ENCODE measurements around the gene ERRFI1. TPM values are rescaled to one million over a fixed set of nuclear protein-coding genes. Genes with fewer than 3 reads are reported as not detected.

Gene ERRFI1
- total RNA-seq, 1 experiment from 2014 or later = 229 TPM

DNA sequence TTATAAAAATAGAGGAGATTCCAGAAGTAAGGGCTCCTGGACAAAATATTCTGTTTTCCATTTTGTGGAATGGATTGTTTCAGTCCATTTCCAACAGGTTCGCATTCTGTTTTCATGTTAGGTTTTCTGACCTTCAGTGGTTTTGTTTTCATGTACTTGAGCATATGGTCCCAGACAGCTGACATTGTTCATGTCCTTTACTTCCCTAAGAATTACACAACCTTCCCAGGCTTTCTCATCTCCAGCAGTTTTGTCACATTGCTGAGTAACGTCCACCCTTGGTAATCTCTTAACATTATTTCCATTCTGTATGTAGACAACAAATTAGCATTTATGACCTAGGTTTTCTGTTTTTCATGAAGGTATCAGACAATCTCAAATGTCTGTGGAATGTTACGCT is 21.0 kb upstream of the ERRFI1 start:
- peak; percentile 28 for DNase-seq (ENCODE audit: low spot score)
- in situ Hi-C loops (cut with HindIII; ENCODE audit: low sequenced_read_pairs) = no loop called here

DNA sequence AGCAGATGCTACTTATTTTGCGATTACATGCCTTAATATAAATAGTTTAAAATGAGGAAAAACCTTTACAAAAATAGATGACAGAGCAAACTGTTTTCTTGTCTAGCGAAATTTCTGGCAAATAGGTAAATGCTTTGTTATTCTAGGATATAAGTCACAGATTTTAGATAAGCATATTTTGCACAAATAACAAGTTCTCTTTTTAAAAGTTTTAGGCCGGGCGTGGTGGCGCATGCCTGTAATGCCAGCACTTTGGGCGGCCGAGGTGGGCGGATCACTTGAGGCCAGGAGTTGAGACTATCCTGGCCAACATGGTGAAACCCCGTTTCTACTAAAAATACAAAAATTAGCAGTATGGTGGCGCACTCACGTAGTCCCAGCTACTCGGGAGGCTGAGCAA is 20.3 kb upstream of the ERRFI1 start:
- in situ Hi-C loops (cut with HindIII; ENCODE audit: low sequenced_read_pairs) = no loop called here
- no peak for DNase-seq (ENCODE audit: low spot score)

DNA sequence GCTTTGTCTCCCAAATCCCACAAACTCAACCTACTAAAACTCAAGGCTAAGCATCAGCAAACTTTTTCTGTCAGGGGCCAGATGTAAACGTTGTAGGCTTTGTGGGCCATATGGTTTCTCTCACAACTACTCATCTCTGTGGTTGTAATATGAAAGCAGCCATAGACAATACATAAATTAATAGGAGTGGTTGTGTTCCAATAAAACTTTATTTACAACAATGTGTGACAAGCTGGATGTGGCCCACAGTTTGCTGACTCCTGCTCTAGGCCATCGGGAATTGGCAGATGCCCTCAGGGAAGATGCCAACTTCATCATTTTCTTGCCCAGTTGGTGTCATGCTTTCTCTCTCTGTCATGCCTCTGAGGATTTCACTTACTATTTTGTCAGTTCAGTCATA is 17.5 kb upstream of the ERRFI1 start:
- in situ Hi-C loops (cut with HindIII; ENCODE audit: low sequenced_read_pairs) = no loop called here
- no peak for DNase-seq (ENCODE audit: low spot score)

DNA sequence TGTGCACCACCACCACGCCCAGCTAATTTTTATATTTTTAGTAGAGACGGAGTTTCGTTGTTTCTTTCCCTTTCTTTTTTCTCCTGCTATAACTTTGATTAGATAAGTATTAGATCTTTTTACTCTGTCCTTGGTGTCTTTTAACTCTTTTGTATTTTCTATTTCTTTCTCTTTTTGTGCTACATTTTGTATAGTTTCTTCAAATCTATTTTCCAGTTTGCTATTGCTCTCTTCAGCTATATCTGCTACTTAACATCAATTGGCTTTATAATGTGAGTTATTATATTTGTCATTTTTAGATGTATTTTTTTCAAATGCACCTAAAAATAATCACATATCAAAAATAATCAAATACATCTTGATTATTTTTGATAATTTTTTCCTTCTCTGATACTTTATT is 16.0 kb upstream of the ERRFI1 start:
- no peak for DNase-seq (ENCODE audit: low spot score)
- in situ Hi-C loops (cut with HindIII; ENCODE audit: low sequenced_read_pairs) = no loop called here

- DNase-seq (ENCODE audit: low spot score) = no peak
Observed at GRCh38 chr1:8040586-8040985, 14.5 kb upstream of the ERRFI1 start.

DNA sequence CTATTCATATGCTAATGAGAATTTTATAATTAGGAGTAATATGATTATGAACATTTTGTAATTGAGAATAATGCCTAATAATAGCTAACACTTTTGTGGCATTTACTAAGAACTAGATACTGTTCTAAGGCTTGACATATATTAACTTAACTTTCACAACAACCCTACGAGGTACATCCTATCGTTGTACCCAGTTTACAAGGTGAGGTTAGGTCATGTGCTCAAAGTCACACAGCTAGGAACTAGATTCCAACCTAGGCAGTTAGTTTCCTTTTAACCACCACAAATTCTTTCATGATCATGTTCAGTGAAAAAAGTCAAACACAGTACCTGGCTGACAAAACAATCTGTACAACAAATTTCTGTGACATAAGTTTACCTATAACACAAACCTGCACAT is 13.0 kb upstream of the ERRFI1 start:
- no peak for DNase-seq (ENCODE audit: low spot score)
- in situ Hi-C loops (cut with HindIII; ENCODE audit: low sequenced_read_pairs) = loop anchor here (10.0 kb wide), 1 partner anchor 166 kb away; no protein-coding TSS in a partner anchor

More at GRCh38 chr1:8040586-8040985, 14.5 kb upstream of the ERRFI1 start:
- in situ Hi-C loops (cut with HindIII; ENCODE audit: low sequenced_read_pairs) = no loop called here

DNA sequence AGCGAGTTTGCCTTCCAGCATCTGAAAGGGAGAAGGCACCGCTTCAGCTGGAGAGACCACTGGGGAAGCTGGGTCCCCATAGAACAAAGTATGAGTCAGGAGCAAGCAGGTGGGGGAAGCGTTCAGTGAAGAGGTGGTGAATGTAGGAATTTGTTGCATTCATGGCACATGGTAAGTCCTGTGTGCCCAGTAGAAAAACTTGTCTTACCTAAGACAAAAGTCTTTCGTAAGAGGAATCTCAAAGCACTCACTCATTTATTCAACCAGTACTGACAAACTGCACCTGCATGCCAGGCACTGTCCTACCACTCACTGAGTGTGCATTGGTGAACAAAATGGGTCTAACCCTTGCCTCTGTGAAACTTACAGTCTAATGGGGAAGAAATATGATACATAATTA is 9.2 kb upstream of the ERRFI1 start:
- in situ Hi-C loops (cut with HindIII; ENCODE audit: low sequenced_read_pairs) = loop anchor here (10.0 kb wide), 1 partner anchor 170 kb away; no protein-coding TSS in a partner anchor

GRCh38 chr1:8033322-8033721 is 7.2 kb upstream of the ERRFI1 start:
- no peak for DNase-seq (ENCODE audit: low spot score)
- in situ Hi-C loops (cut with HindIII; ENCODE audit: low sequenced_read_pairs) = loop anchor here (10.0 kb wide), 1 partner anchor 171 kb away; no protein-coding TSS in a partner anchor

More for the DNA sequence above, 9.2 kb upstream of the ERRFI1 start:
- no peak for DNase-seq (ENCODE audit: low spot score)

DNA sequence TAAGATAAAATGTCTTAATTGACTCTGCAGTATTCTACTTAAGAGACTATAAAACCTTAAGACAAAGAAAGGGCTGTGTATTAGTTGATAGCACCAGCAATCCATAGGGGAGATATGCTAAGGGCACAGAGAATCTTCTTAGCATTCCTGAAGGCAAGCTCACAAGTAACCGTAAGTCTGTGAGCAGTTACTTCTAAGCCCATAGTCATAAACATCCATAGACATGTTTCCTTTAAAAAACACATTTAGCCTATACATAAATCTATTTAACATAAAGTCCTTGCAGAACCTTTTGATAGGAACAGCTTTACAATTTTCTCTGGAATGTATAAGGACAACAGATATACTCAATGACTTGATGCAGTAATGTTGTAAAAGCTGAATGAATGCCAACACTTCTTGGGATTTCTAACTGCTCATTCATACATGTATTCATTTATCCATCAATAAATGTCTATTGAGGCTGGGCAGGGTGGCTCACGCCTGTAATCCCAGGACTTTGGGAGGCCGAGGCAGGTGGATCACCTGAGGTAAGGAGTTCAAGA is 6.3 kb upstream of the ERRFI1 start:
- DNase-seq (ENCODE audit: low spot score) = no peak

GRCh38 chr1:8031176-8031785 is 5.2 kb upstream of the ERRFI1 start:
- in situ Hi-C loops (cut with HindIII; ENCODE audit: low sequenced_read_pairs) = loop anchor here (10.0 kb wide), 1 partner anchor 174 kb away; no protein-coding TSS in a partner anchor
- peak; percentile 71 for DNase-seq (ENCODE audit: low spot score)

More for the DNA sequence above, 6.3 kb upstream of the ERRFI1 start:
- in situ Hi-C loops (cut with HindIII; ENCODE audit: low sequenced_read_pairs) = loop anchor here (10.0 kb wide), 1 partner anchor 172 kb away; no protein-coding TSS in a partner anchor

- no peak for DNase-seq (ENCODE audit: low spot score)
- in situ Hi-C loops (cut with HindIII; ENCODE audit: low sequenced_read_pairs) = no loop called here
Observed at GRCh38 chr1:8028571-8028910, 2.4 kb upstream of the ERRFI1 start.

GRCh38 chr1:8027748-8028570 is 1.9 kb upstream of the ERRFI1 start:
- DNase-seq (ENCODE audit: low spot score) = peak; percentile 44
- in situ Hi-C loops (cut with HindIII; ENCODE audit: low sequenced_read_pairs) = no loop called here

DNA sequence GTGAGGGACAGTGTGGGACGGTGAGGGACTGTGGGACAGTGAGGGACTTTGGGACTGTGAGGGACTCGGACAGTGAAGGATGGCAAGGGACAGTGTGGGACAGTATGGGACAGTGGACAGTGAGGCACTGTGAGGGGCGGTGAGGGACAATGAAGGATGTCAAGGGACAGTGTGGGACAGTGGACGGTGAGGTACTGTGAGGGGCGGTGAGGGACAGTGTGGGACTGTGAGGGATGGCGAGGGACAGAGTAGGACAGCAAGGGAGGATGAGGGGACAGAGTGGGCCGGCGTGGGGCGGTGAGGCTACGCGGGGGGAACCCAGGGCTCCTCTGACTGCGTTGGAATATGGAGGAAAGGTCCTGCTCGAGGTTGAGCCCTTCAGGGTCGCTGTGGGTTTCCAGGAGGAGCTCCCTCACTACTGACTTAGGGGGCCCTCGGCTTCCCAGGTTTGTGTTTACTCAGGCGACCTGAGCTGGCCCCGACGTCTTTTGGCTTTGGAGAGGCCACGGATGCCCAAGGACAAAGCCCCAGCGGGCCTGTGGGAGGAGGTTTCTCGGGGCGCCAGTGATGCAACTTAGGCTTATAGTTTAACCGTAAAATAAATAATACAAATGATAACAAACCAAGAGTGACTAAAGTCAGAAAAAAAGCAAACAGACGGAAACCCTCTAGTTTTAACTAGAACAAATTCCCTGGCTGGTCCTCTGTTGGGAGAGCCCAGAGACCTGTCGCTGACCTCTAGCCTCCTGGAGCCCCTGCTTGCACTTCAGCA is 1.1 kb upstream of the ERRFI1 start:
- in situ Hi-C loops (cut with HindIII; ENCODE audit: low sequenced_read_pairs) = no loop called here
- no peak for DNase-seq (ENCODE audit: low spot score)

GRCh38 chr1:8025671-8026144 is 401 bp downstream of the ERRFI1 start:
- DNase-seq (ENCODE audit: low spot score) = no peak
- in situ Hi-C loops (cut with HindIII; ENCODE audit: low sequenced_read_pairs) = no loop called here

DNA sequence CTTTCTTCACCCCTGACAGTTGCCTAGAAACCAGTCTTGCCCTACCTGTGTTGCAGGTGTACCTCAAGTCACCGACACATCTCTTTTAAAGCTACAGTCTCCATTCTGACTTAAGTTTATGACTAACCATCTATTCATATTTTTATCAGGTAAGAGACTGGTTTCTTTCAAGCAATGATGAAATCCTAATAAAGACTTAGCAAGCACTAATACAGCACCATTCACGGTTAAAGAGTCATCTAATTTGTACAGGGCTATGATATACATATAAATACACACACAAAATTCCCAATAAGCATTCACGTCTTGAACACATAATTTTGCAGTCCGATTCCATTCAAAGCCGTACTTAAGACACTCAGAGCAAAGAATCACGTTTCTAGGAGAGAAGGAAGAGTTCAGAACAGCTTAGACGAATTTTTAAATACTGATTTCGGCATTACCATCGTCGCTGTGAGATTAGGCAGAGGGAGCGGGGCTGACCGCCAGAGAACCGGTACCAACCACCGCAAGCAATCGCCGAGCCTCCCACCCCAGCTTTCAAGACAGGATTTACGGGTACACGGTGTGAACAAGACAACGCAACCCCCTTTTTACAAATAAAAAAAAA is 943 bp downstream of the ERRFI1 start:
- in situ Hi-C loops (cut with HindIII; ENCODE audit: low sequenced_read_pairs) = no loop called here
- peak; percentile 43 for DNase-seq (ENCODE audit: low spot score)

- no peak for DNase-seq (ENCODE audit: low spot score)
- in situ Hi-C loops (cut with HindIII; ENCODE audit: low sequenced_read_pairs) = no loop called here
Observed at GRCh38 chr1:8024329-8024728, 1.8 kb downstream of the ERRFI1 start.

DNA sequence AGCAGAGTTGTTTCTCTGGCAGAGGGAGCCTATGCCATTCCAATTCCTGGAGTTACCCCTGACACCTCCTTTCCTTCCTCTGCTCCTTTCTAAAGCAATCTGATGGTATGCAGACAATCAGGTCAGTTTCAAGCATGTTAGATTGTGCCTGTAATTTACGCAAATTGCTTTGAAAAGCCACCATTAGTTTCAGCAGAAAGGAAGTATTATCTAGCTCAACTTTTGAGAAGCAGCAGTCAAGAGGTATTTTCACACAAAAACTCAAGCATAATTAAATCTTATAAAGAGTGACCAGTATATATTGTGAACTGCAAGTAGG is 2.2 kb downstream of the ERRFI1 start:
- in situ Hi-C loops (cut with HindIII; ENCODE audit: low sequenced_read_pairs) = no loop called here
- DNase-seq (ENCODE audit: low spot score) = no peak

DNA sequence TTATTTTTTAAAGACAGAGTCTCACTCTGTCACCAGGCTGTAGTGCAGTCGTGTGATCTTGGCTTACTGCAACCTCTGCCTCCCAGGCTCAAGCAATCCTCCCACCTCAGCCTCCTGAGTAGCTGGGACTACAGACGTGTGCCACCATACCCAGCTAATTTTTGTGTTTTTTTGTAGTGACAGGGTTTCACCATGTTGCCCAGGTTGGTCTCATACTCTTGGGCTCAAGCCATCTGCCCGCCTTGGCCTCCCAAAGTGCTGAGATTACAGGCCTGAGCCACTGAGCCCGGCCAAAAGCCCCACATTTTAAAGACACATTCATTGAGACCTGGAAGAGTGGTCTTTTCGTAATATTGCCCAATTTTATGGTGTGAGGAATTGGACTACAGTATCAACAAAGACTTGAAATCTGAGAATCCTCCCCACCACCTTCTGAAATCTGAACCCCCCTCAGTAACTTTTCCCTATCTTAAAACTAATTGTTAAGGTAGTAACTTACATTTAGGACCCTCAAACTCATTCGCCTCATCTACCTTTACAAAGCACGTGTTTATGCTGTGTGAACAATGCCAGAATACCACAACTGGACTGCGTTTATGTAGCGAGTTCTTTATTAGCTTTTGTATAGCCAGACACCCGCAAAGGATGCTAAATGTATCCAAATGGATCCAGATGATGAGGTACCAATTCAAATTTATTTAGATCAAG is 2.7 kb downstream of the ERRFI1 start:
- in situ Hi-C loops (cut with HindIII; ENCODE audit: low sequenced_read_pairs) = no loop called here
- DNase-seq (ENCODE audit: low spot score) = no peak
